Renal pelvis (tissue), 4 donors: Measurements from ENCODE around the gene UBE2E1. TPM values are rescaled to one million over a fixed set of nuclear protein-coding genes. Genes with fewer than 3 reads are reported as not detected.
A peak's percentile ranks its signal among the peaks of the same experiment; 100 is the strongest.

Experiments
- DNase-seq: peaks from one replicate; pipeline ENCODE4 v3.0.0-alpha.2; 2013
- polyA plus RNA-seq, 3 donors: library from polyadenylated mRNA; unstranded; fragments of 120-200 nt; gene quantifications; one replicate each; pipeline ENCODE4 v1.2.1, GENCODE V29; 2013; ENCODE audit not compliant: insufficient read length in 3 of 3

UBE2E1 gene
- polyA plus RNA-seq, 3 donors, result 135 to 142 (median 142) TPM

DNA sequence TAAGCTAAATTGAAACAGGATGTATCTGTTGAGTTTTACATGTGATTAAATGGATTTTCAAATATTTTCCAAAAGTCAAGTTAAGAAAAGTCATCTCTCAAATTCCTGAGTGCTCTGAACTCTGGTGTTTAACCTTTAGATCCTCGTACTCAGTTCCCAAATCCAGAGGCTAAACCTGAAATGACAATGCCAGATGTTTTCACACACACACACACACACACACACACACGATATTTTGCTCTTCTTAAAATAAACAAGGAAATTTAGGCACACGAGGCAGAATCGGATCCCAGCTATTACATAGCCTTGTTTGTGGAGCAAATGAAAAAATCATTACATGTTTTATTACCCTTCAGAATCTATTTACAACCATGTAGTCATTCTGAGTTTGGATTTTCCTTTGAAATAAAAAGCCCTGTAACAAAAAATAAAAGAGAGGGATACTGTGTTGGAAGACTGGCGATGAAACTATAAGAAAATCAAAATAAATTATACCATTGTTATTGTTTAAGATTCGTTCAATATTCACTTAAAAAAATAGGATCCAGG is 20.6 kb upstream of the UBE2E1 start:
- no peak for DNase-seq

- DNase-seq, result no peak
Measured at GRCh38 chr3:23785882-23786281, 19.9 kb upstream of the UBE2E1 start.

DNA sequence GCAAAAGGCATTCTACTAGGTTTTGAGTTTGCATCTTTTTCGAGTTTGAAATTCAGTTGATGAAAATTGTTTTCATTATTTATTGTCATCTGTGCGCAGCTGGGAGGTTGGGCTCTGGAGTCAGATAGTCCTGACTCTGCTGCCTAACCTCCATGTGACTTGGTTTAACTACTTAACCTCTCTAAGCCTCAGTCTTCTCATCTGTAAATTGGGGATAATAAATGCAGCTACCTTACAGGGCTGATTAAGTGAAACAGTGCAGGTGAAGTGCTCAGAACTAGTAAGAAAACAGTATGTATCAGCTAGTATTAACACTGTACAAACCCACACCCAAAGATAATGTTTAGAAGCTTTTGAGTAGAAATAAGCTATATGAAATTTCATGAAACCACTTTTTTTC is 14.1 kb upstream of the UBE2E1 start:
- DNase-seq, result no peak

DNA sequence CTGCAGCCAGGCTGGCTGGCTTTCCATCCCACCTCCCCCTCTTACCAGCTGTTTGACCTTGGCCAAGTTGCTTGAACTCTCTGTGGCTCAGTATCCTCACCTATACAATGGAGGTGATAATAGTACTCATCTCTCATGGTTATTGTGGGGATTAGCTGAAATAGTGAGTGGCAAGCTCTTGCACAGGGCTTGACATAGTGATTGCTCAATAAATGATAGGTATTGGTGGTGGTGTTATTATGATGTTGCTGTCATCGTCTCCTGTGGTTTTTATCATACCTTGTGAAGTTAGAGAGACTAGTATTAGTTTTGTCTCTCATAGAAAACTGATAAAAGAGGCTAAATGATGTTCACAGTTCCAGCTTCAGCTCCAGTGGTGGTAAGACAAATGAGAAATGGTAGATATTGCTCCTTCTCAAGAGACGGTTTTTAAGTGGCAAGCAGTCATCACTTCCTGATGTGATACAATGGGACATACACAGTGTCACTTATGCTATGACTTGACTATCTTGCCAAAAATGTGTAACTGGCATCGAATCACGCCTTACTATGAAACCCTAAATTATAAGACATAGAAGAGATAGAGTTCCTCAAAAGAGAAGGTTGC is 12.1 kb upstream of the UBE2E1 start:
- no peak for DNase-seq

DNA sequence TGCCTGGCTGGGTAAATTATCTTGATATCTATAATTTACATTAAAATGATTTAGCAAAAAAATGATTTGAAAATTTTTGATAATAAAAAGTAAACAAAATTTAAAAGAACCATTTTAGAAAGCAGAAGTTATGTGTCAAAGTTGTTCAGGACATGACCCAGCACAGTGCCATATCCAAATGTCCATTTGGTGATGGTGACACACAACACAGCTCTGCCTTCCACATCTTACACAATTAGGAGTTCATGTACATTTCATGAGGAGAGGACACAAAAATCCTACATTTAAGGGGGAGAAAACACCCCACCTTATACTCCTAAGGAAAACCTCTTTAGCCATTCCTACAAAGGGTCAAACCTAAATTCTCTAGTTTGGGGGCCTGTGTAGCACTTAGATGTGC is 10.7 kb upstream of the UBE2E1 start:
- no peak for DNase-seq

DNA sequence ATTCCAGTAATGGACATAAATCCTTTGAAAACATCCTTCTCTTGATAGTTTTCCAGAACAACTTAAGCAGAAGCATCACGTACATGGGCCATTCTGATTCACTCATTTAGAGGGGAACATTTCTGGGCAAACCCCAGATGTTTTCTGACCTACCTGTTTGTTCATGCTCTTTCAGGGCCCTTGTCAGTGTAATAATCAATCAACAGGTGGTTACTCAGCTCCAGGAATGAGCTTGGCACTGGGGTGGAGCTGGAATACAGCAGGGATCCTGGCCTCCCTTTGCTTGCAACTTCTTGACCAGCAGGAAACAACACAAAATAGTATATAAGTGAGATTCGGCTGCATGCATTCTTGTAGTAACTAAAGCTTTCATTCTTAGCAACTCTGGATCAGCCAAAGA is 9.2 kb upstream of the UBE2E1 start:
- DNase-seq, result no peak

- no peak for DNase-seq
Measured at GRCh38 chr3:23797491-23797890, 8.3 kb upstream of the UBE2E1 start.

- no peak for DNase-seq
Measured at GRCh38 chr3:23798456-23798855, 7.3 kb upstream of the UBE2E1 start.

DNA sequence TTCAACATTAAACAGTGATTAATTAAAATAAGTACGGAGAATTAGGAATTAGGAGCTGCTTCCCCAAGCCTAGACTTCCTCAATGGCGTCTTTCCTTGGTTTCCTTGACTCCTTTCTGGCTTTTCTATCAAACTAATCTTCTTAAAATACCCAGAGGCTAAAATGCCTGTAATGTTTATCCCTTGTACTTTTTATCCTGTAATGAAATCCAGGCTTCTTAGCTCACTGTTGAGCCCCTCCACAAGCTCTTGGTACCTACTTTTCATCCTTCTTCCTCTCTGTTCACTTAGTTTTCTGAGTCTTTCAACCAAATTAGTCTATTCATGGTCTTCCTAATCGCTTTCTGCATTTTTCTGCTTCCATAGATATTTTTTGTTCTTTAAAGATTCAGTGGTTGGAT is 6.9 kb upstream of the UBE2E1 start:
- no peak for DNase-seq

GRCh38 chr3:23800731-23801130 is 5.0 kb upstream of the UBE2E1 start:
- DNase-seq, result no peak

- peak; percentile 71 for DNase-seq
Measured at GRCh38 chr3:23804441-23805209, 1.1 kb upstream of the UBE2E1 start.

GRCh38 chr3:23805210-23805632 is 534 bp upstream of the UBE2E1 start:
- DNase-seq, result no peak

DNA sequence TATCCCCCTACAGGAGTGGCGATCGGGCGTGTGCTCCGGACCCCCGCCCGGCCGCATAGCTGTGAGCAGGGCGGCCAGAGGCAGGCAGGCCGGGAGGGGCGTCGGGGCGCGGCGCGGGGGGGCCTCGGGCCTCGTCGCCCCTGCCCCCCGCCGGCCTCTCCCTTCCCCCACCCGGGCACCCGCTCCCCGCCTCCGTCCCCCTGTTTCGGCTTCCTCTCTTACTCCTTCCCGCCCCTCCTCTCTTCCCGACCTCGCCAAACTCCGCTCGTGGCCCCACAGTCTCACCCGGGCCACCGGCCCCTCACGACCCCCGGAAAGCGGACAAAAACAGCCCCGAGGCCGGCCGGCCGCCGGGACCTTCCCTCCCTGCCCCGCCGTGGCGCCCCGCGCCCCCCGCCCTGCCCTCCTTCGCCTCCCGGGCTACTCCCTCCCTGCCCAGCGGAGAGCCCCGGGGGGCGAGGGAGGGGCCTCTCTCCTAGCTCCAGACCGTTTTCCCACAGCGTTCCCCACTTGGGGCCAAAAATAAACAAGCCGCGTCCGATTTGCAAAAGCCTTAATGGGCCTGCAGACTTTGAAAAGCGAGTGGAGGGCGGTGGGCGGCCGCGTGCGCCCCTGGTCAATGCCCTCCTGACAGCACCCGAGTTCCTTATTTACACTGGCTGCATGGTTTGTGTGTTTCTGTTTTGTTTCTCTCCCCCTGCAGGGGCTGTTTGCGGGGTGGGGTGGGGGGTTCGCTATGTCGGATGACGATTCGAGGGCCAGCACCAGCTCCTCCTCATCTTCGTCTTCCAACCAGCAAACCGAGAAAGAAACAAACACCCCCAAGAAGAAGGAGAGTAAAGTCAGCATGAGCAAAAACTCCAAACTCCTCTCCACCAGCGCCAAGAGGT is 1.0 kb downstream of the UBE2E1 start:
- DNase-seq, result no peak

- DNase-seq, result no peak
Measured at GRCh38 chr3:23807424-23808015, 1.8 kb downstream of the UBE2E1 start.

GRCh38 chr3:23808525-23808924 is 2.8 kb downstream of the UBE2E1 start:
- no peak for DNase-seq

DNA sequence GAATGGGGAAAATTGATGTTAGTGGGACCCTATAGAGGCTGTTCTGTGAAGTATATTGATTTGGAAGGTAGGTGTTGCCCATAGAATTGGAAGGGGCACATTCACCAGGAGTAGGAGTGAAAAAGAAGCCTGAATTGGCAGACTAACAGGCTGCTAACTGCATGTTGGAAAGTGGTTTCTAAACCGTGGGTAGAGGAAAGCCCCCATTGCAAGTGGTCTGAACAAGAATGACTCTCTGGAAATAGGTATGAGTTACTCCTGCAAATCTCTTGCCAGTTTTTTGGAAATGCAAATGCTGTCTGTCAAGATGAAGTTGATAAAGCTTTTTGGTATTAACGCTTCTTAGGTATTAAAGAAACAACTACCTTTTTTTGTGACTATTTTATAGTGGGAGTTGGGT is 3.5 kb downstream of the UBE2E1 start:
- DNase-seq, result no peak

DNA sequence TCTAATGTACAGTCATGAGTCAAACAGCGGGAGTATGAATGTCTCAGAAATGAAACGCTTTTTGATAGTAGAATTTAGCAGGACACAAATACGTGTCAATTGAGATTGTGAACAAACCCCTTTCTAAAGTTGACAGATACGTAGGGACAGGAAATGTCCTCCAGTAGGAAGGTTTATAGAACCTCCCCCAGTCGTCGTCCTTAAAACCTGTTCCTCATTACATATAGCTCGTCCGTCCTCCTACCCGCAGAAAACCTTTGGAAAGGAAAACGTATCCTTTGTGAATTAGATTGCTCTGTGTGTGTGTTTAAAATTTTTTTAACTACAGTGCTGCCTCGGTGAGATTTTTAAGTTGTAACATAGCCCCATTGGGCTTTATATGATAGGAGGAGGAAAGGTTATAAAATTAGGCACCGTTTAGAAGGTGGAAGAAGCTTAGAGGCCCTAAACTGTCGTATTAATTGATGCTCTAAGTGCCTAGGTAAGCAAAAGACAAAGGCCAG is 4.1 kb downstream of the UBE2E1 start:
- no peak for DNase-seq

DNA sequence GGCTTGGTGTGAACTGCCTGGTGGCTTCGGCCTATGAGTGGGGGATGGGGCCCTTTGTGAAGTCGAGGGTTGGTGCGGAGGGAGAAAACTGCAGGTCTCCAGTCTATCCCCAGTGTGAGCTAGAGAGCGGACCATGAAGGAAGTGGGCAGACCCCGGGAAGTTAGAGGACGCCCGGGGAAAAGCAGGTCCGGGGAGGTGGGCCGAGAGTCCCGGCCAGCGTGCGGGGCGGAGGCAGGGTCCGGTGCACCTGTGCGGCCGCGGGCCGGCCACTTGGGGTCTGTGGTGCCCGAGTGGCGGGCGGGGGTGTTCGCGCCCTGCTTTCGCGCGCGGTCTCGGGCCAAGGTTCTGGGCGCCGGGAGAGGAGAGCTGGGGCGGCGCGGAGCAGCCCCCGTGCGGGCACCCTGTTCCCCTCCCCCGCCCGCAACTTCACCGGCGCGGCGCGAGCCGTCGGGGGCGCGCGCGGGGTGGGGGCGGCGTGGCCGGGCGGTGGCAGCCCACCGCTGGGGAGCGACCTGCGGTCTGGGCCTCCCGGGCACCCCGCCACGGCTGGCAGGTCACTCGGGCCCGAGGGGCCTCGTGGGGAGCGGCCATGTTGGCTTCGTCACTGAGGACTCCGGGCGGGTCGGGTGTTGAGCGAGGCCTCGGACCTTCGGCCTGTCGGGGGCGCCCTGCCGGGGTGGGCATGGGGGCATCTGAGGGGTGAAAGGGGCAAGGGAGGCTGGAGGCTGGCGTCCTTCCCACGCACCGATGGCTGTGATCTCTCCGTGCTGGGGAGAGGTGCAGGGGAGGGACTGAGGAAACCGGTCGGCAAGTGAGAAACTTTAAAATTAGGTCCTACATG is 4.8 kb downstream of the UBE2E1 start:
- peak; percentile 48 for DNase-seq

GRCh38 chr3:23811185-23811527 is 5.4 kb downstream of the UBE2E1 start:
- no peak for DNase-seq

- DNase-seq, result no peak
Measured at GRCh38 chr3:23811919-23812318, 6.2 kb downstream of the UBE2E1 start.

DNA sequence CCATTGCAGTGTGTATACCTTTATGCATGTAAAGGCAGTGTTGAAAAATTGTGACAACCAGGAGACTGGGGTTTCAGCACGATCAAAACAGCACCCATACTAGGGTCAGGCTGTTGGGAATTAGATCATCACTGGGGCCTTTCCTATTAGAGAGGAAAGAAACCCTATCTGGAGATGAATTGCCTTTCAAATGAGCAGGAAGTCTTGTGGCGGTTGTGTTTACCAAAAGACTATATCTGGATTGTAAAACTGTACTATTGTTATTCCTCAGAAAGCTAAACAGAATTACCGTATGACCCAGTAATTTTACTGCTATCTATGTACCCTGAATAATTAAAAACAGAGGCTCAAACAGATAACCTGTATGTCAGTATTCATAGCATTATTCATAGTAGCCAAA is 10.1 kb downstream of the UBE2E1 start:
- no peak for DNase-seq
